ENCODE measurements around the gene IL12RB1.

- TF ChIP-seq BHLHE40 (IDR thresholded peaks at IDR 0.05; ENCODE audit: borderline replicate concordance), result no peak
- no peak for TF ChIP-seq SUZ12 (IDR thresholded peaks at IDR 0.05)
- TF ChIP-seq FOXK2 (IDR thresholded peaks at IDR 0.05), result no peak
- no peak for TF ChIP-seq ZNF384 (IDR thresholded peaks at IDR 0.05)
- no peak for TF ChIP-seq FOXA1 (IDR thresholded peaks at IDR 0.05)
- no peak for TF ChIP-seq CTBP1 (IDR thresholded peaks at IDR 0.05; ENCODE audit: borderline replicate concordance)
- TF ChIP-seq L3MBTL2 (conservative IDR thresholded peaks at IDR 0.05), result peak; percentile 83
- no peak for TF ChIP-seq HDGF (IDR thresholded peaks at IDR 0.05; ENCODE audit: borderline replicate concordance)
- TF ChIP-seq ELF4 (IDR thresholded peaks at IDR 0.05), result no peak
- no peak for TF ChIP-seq NFRKB (IDR thresholded peaks at IDR 0.05)
- no peak for TF ChIP-seq LEF1 (IDR thresholded peaks at IDR 0.05; ENCODE audit: borderline replicate concordance)
Measured at GRCh38 chr19:18117692-18118378, 31.1 kb upstream of the IL12RB1 start.

Data from HEK293T (cell line).